Fibroblast of lung (primary cell): ENCODE data around the gene ZNF789. TPM values are rescaled to one million over a fixed set of nuclear protein-coding genes. Genes with fewer than 3 reads are reported as not detected.

Experiments used
- DNase-seq, 2 donors: peaks; one replicate each; pipeline versions ENCODE4 v3.0.0 to v3.0.0-alpha.2; 2010; ENCODE audit warnings: low read depth in 2 of 2
- H2AFZ ChIP-seq: 2 replicates; pipeline ENCODE4 v1.5.1; 2012; ENCODE audit warnings: low read length, control low read depth, inconsistent platforms
- H3K27ac ChIP-seq: 2 replicates; pipeline ENCODE4 v1.5.1; 2011; ENCODE audit warnings: low read length, control low read depth; ENCODE audit not compliant: insufficient read depth
- H3K27me3 ChIP-seq: 2 replicates; pipeline ENCODE4 v1.5.1; 2011; ENCODE audit warnings: mild to moderate bottlenecking, low read length; ENCODE audit not compliant: control insufficient read depth, insufficient read depth
- H3K36me3 ChIP-seq: 2 replicates; pipeline ENCODE4 v1.5.1; 2011; ENCODE audit warnings: low read length; ENCODE audit not compliant: control insufficient read depth, insufficient read depth
- H3K4me1 ChIP-seq: 2 replicates; pipeline ENCODE4 v1.5.1; 2011; ENCODE audit warnings: low read length; ENCODE audit not compliant: control insufficient read depth, insufficient read depth; ENCODE audit errors: extremely low read depth
- H3K4me2 ChIP-seq: 2 replicates; pipeline ENCODE4 v1.5.1; 2011; ENCODE audit warnings: low read length, control low read depth; ENCODE audit not compliant: insufficient read depth; ENCODE audit errors: extremely low read depth
- H3K4me3 ChIP-seq, 4 experiments: fragments of 200-600 bp in 1 of 4; sonication (generic) in 1 of 4; replicated peaks in 1 of 4; 2 replicates each; pipeline ENCODE4 v1.5.1; 2011 to 2016; ENCODE audit warnings: low read length in 4 of 4, low read depth in 3 of 4, mild to moderate bottlenecking in 3 of 4, control low read depth in 2 of 4, inconsistent platforms in 1 of 4, mixed read lengths in 1 of 4; ENCODE audit not compliant: insufficient read depth in 1 of 4; ENCODE audit errors: control extremely low read depth in 1 of 4
- H3K79me2 ChIP-seq: 2 replicates; pipeline ENCODE4 v1.5.1; 2012; ENCODE audit warnings: mild to moderate bottlenecking, low read length, inconsistent platforms; ENCODE audit not compliant: control insufficient read depth, insufficient read depth
- H3K9ac ChIP-seq: 2 replicates; pipeline ENCODE4 v1.5.1; 2011; ENCODE audit warnings: mild to moderate bottlenecking, low read length, control low read depth; ENCODE audit not compliant: insufficient read depth
- H3K9me3 ChIP-seq: 2 replicates; pipeline ENCODE4 v1.5.1; 2012; ENCODE audit warnings: low read depth, low read length; ENCODE audit not compliant: control insufficient read depth, insufficient read depth
- H4K20me1 ChIP-seq: 2 replicates; pipeline ENCODE4 v1.5.1; 2011; ENCODE audit warnings: low read length; ENCODE audit not compliant: control insufficient read depth, insufficient read depth; ENCODE audit errors: extremely low read depth
- EZH2 ChIP-seq: IDR thresholded peaks from 2 replicates; pipeline ENCODE4 v1.5.1; 2012; ENCODE audit warnings: low read length, control low read depth, mild to moderate bottlenecking; ENCODE audit errors: missing control alignments
- polyA plus RNA-seq, 2 donors: library from polyadenylated mRNA; depleted of rRNA in 1 of 2; stranded (reverse) in 1 of 2; unstranded in 1 of 2; fragments of >200 nt; gene quantifications; 2 replicates each; pipeline ENCODE4 v1.2.1, GENCODE V29; 2011 to 2012; ENCODE audit warnings: missing spikeins in 1 of 2
- total RNA-seq: library from RNA; depleted of rRNA; stranded (reverse); fragments of >200 nt; gene quantifications from 2 replicates; pipeline ENCODE4 v1.2.1, GENCODE V29; 2014
- TF ChIP-seq, protein P1 (sequence below), 2 donors: IDR thresholded peaks in 1 of 2; conservative IDR thresholded peaks in 1 of 2; 1 replicate in 1 of 2; 2 replicates in 1 of 2; pipeline ENCODE4 v1.5.1; 2011 to 2012; ENCODE audit warnings: low read length in 2 of 2, control low read depth in 1 of 2, inconsistent platforms in 1 of 2, low read depth in 1 of 2, mild to moderate bottlenecking in 1 of 2

Gene ZNF789
- total and polyA plus RNA-seq, 2 donors (not counting 1 experiment from before 2014, with no cell fraction given) = 4.8 to 8.7 TPM

DNA sequence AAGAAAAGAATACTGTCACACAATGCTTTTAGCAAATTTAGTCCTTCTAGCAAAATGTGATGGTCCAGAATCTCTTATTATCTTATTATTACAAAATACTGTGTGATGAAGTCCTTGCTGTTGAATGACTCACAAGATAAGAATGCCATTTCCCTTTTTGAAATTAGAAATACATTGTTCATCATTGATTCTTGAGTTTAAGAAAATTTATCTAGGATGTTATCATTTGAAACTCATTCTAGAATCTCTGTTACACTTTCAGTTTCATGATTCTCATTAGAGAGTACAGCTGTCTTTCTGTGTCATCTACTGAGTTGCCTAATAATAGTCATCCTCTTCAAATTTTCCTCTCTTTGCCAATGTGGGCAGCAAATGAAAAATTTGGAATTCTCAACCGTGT is 41.4 kb downstream of the ZNF789 start:
- no peak for TF ChIP-seq EZH2
- TF ChIP-seq, protein P1, sequence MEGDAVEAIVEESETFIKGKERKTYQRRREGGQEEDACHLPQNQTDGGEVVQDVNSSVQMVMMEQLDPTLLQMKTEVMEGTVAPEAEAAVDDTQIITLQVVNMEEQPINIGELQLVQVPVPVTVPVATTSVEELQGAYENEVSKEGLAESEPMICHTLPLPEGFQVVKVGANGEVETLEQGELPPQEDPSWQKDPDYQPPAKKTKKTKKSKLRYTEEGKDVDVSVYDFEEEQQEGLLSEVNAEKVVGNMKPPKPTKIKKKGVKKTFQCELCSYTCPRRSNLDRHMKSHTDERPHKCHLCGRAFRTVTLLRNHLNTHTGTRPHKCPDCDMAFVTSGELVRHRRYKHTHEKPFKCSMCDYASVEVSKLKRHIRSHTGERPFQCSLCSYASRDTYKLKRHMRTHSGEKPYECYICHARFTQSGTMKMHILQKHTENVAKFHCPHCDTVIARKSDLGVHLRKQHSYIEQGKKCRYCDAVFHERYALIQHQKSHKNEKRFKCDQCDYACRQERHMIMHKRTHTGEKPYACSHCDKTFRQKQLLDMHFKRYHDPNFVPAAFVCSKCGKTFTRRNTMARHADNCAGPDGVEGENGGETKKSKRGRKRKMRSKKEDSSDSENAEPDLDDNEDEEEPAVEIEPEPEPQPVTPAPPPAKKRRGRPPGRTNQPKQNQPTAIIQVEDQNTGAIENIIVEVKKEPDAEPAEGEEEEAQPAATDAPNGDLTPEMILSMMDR (conservative IDR thresholded peaks at IDR 0.05 in 1 of 2, IDR thresholded peaks at IDR 0.05 in 1 of 2; ENCODE audit: low read depth in 1 of 2, low read length in 2 of 2) = no peak
- no peaks in the 10 kb centered on the region for H3K27me3 ChIP-seq
- no peaks in the 10 kb centered on the region for H3K9me3 ChIP-seq
- peak; percentile 28 to 32 for DNase-seq
- H3K9ac ChIP-seq = no peak overlapping the region
- H3K27ac ChIP-seq = no peak overlapping the region
- no peak overlapping the region for H3K4me3 ChIP-seq
- peaks cover 6% of the 10 kb centered on the region for H3K79me2 ChIP-seq
- no peak overlapping the region for H2AFZ ChIP-seq
- no peaks in the 10 kb centered on the region for H4K20me1 ChIP-seq
- peaks cover 3% of the 10 kb centered on the region for H3K4me1 ChIP-seq
- no peak overlapping the region for H3K4me2 ChIP-seq
- H3K36me3 ChIP-seq = peaks cover 10% of the 10 kb centered on the region

DNA sequence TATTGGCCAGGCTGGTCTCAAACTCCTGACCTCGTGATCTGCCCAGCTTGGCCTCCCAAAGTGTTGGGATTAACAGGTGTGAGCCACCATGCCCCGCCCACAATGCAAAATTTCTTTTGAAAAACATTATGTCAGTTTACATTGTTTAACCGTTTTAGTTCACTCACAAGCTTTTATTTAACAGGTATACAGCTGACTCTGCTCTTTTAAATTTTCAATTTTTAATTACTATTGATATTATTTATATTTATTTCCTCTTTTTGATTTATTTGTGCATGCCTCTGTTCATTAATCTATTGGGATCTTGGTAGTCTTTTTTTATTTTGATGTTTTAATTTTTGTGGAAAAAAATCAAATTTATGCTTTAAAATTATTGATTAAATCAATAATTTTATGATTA is 48.7 kb downstream of the ZNF789 start:
- H3K79me2 ChIP-seq = no peaks in the 10 kb centered on the region
- TF ChIP-seq EZH2 = no peak
- TF ChIP-seq, protein P1 (conservative IDR thresholded peaks at IDR 0.05 in 1 of 2, IDR thresholded peaks at IDR 0.05 in 1 of 2; ENCODE audit: low read depth in 1 of 2, low read length in 2 of 2) = no peak
- no peak overlapping the region for H2AFZ ChIP-seq
- no peaks in the 10 kb centered on the region for H3K27me3 ChIP-seq
- no peak overlapping the region for H3K27ac ChIP-seq
- H3K4me1 ChIP-seq = no peaks in the 10 kb centered on the region
- H3K9me3 ChIP-seq = no peaks in the 10 kb centered on the region
- peaks cover 15% of the 10 kb centered on the region for H3K36me3 ChIP-seq
- H3K4me3 ChIP-seq = no peak overlapping the region
- no peak for DNase-seq
- peaks cover 1% of the 10 kb centered on the region for H4K20me1 ChIP-seq
- H3K9ac ChIP-seq = no peak overlapping the region
- no peak overlapping the region for H3K4me2 ChIP-seq

DNA sequence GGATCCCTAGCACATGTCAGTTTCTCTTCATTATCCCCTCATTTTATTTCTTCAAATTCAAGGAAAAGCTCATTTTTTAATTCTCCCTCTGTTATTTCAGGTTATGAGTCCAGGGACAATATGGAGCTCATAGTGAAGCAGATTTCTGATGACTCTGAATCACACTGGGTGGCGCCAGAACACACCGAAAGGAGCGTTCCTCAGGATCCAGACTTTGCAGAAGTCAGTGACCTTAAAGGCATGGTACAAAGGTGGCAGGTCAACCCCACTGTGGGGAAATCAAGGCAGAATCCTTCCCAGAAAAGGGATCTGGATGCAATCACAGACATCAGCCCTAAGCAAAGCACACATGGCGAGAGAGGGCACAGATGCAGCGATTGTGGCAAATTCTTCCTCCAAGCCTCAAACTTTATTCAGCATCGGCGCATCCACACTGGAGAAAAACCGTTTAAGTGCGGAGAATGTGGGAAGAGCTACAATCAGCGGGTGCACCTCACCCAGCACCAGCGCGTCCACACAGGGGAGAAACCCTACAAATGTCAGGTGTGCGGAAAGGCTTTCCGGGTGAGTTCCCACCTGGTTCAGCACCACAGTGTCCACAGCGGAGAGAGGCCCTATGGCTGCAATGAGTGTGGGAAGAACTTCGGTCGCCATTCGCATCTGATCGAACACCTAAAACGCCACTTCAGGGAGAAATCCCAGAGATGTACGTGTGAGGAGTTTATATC is 53.2 kb downstream of the ZNF789 start:
- no peaks in the 10 kb centered on the region for H3K9me3 ChIP-seq
- no peak overlapping the region for H3K9ac ChIP-seq
- H3K79me2 ChIP-seq = no peaks in the 10 kb centered on the region
- peaks cover 13% of the 10 kb centered on the region for H3K36me3 ChIP-seq
- peak in 1 of 2 donors; percentile 15 for DNase-seq
- no peaks in the 10 kb centered on the region for H3K4me1 ChIP-seq
- TF ChIP-seq EZH2 = no peak
- TF ChIP-seq, protein P1 (conservative IDR thresholded peaks at IDR 0.05 in 1 of 2, IDR thresholded peaks at IDR 0.05 in 1 of 2; ENCODE audit: low read depth in 1 of 2, low read length in 2 of 2) = peak in 1 of 2 donors; percentile 24
- no peaks in the 10 kb centered on the region for H3K27me3 ChIP-seq
- H3K27ac ChIP-seq = no peak overlapping the region
- H4K20me1 ChIP-seq = peaks cover 1% of the 10 kb centered on the region
- H2AFZ ChIP-seq = no peak overlapping the region
- H3K4me2 ChIP-seq = no peak overlapping the region
- H3K4me3 ChIP-seq = no peak overlapping the region
